ENCODE results near the gene CAB39L.

CAB39L gene

GRCh38 chr13:49311816-49312215, 132.0 kb downstream of the CAB39L start:
- no peak overlapping the region for H3K4me3 ChIP-seq (ENCODE audit: low read length in 2 of 2)
- H3K27me3 ChIP-seq (ENCODE audit: control insufficient read depth in 1 of 2, insufficient read depth in 2 of 2, low read length in 2 of 2), result no peaks in the 10 kb centered on the region
- no peaks in the 10 kb centered on the region for H3K9me3 ChIP-seq (ENCODE audit: control insufficient read depth in 2 of 2, low read length in 2 of 2)
- H3K27ac ChIP-seq (ENCODE audit: low read length), result no peak overlapping the region
- H3K9ac ChIP-seq (ENCODE audit: low read length in 2 of 2), result no peak overlapping the region
- H3K4me1 ChIP-seq (ENCODE audit: control insufficient read depth, insufficient read depth, low read length), result peaks cover 49% of the 10 kb centered on the region
- peaks cover 17% of the 10 kb centered on the region in 2 donors for H3K36me3 ChIP-seq (ENCODE audit: control insufficient read depth in 2 of 2, insufficient read depth in 2 of 2, low read length in 2 of 2)

GRCh38 chr13:49310251-49310650, 133.6 kb downstream of the CAB39L start:
- Histone ChIP-seq H3K9me3 (ENCODE audit: control insufficient read depth in 2 of 2, low read length in 2 of 2) (no peaks in the 10 kb centered on the region), H3K4me1 (ENCODE audit: control insufficient read depth, insufficient read depth, low read length) (peaks cover 59% of the 10 kb centered on the region), H3K4me3 (ENCODE audit: low read length in 2 of 2) (no peak overlapping the region), H3K27ac (ENCODE audit: low read length) (peak overlapping the region; percentile 96), H3K27me3 (ENCODE audit: control insufficient read depth in 1 of 2, insufficient read depth in 2 of 2, low read length in 2 of 2) (no peaks in the 10 kb centered on the region), H3K36me3 (ENCODE audit: control insufficient read depth in 2 of 2, insufficient read depth in 2 of 2, low read length in 2 of 2) (peaks cover 14 to 22% of the 10 kb centered on the region in 2 donors), H3K9ac (ENCODE audit: low read length in 2 of 2) (no peak overlapping the region)

GRCh38 chr13:49308921-49309408, 134.9 kb downstream of the CAB39L start:
- H3K27ac ChIP-seq (ENCODE audit: low read length), result peak overlapping the region; percentile 96

GRCh38 chr13:49308097-49308875, 135.6 kb downstream of the CAB39L start:
- Histone ChIP-seq H3K9ac (ENCODE audit: low read length in 2 of 2) (peak overlapping the region; percentile 13 to 16), H3K36me3 (ENCODE audit: control insufficient read depth in 2 of 2, insufficient read depth in 2 of 2, low read length in 2 of 2) (peaks cover 14 to 20% of the 10 kb centered on the region in 2 donors), H3K4me1 (ENCODE audit: control insufficient read depth, insufficient read depth, low read length) (peaks cover 52% of the 10 kb centered on the region)

More at GRCh38 chr13:49308921-49309408, 134.9 kb downstream of the CAB39L start:
- H3K4me1 ChIP-seq (ENCODE audit: control insufficient read depth, insufficient read depth, low read length), result peaks cover 55% of the 10 kb centered on the region
- H3K4me3 ChIP-seq (ENCODE audit: low read length in 2 of 2), result no peak overlapping the region
- H3K36me3 ChIP-seq (ENCODE audit: control insufficient read depth in 2 of 2, insufficient read depth in 2 of 2, low read length in 2 of 2), result peaks cover 14 to 20% of the 10 kb centered on the region in 2 donors
- H3K27me3 ChIP-seq (ENCODE audit: control insufficient read depth in 1 of 2, insufficient read depth in 2 of 2, low read length in 2 of 2), result no peaks in the 10 kb centered on the region
- no peaks in the 10 kb centered on the region for H3K9me3 ChIP-seq (ENCODE audit: control insufficient read depth in 2 of 2, low read length in 2 of 2)
- peak overlapping the region; percentile 16 to 21 for H3K9ac ChIP-seq (ENCODE audit: low read length in 2 of 2)

GRCh38 chr13:49307365-49307764, 136.5 kb downstream of the CAB39L start:
- Histone ChIP-seq H3K4me1 (ENCODE audit: control insufficient read depth, insufficient read depth, low read length) (peaks cover 54% of the 10 kb centered on the region), H3K36me3 (ENCODE audit: control insufficient read depth in 2 of 2, insufficient read depth in 2 of 2, low read length in 2 of 2) (peaks cover 14 to 20% of the 10 kb centered on the region in 2 donors), H3K9me3 (ENCODE audit: control insufficient read depth in 2 of 2, low read length in 2 of 2) (no peaks in the 10 kb centered on the region), H3K4me3 (ENCODE audit: low read length in 2 of 2) (peak overlapping the region in 1 of 2 donors; percentile 13), H3K27ac (ENCODE audit: low read length) (peak overlapping the region; percentile 96), H3K9ac (ENCODE audit: low read length in 2 of 2) (peak overlapping the region; percentile 13 to 43), H3K27me3 (ENCODE audit: control insufficient read depth in 1 of 2, insufficient read depth in 2 of 2, low read length in 2 of 2) (no peaks in the 10 kb centered on the region)

More at GRCh38 chr13:49308097-49308875, 135.6 kb downstream of the CAB39L start:
- Histone ChIP-seq H3K4me3 (ENCODE audit: low read length in 2 of 2) (peak overlapping the region in 1 of 2 donors; percentile 40), H3K9me3 (ENCODE audit: control insufficient read depth in 2 of 2, low read length in 2 of 2) (no peaks in the 10 kb centered on the region), H3K27me3 (ENCODE audit: control insufficient read depth in 1 of 2, insufficient read depth in 2 of 2, low read length in 2 of 2) (no peaks in the 10 kb centered on the region), H3K27ac (ENCODE audit: low read length) (peak overlapping the region; percentile 96)

- H3K9me3 ChIP-seq (ENCODE audit: control insufficient read depth in 2 of 2, low read length in 2 of 2), result no peaks in the 10 kb centered on the region
- peaks cover 9 to 17% of the 10 kb centered on the region in 2 donors for H3K36me3 ChIP-seq (ENCODE audit: control insufficient read depth in 2 of 2, insufficient read depth in 2 of 2, low read length in 2 of 2)
- peaks cover 61% of the 10 kb centered on the region for H3K4me1 ChIP-seq (ENCODE audit: control insufficient read depth, insufficient read depth, low read length)
- H3K4me3 ChIP-seq (ENCODE audit: low read length in 2 of 2), result no peak overlapping the region
- H3K9ac ChIP-seq (ENCODE audit: low read length in 2 of 2), result peak overlapping the region in 1 of 2 donors; percentile 29
- H3K27me3 ChIP-seq (ENCODE audit: control insufficient read depth in 1 of 2, insufficient read depth in 2 of 2, low read length in 2 of 2), result no peaks in the 10 kb centered on the region
- peak overlapping the region; percentile 78 for H3K27ac ChIP-seq (ENCODE audit: low read length)
Measured at GRCh38 chr13:49305792-49306425, 138.0 kb downstream of the CAB39L start.

GRCh38 chr13:49304763-49305700, 138.8 kb downstream of the CAB39L start:
- Histone ChIP-seq H3K27me3 (ENCODE audit: control insufficient read depth in 1 of 2, insufficient read depth in 2 of 2, low read length in 2 of 2) (no peaks in the 10 kb centered on the region), H3K9ac (ENCODE audit: low read length in 2 of 2) (peak overlapping the region; percentile 13 to 29), H3K9me3 (ENCODE audit: control insufficient read depth in 2 of 2, low read length in 2 of 2) (no peaks in the 10 kb centered on the region), H3K36me3 (ENCODE audit: control insufficient read depth in 2 of 2, insufficient read depth in 2 of 2, low read length in 2 of 2) (peaks cover 4 to 9% of the 10 kb centered on the region in 2 donors), H3K4me3 (ENCODE audit: low read length in 2 of 2) (peak overlapping the region in 1 of 2 donors; percentile 22), H3K4me1 (ENCODE audit: control insufficient read depth, insufficient read depth, low read length) (peaks cover 59% of the 10 kb centered on the region), H3K27ac (ENCODE audit: low read length) (peak overlapping the region; percentile 78)

- H3K4me3 ChIP-seq (ENCODE audit: low read length in 2 of 2), result no peak overlapping the region
- H3K9ac ChIP-seq (ENCODE audit: low read length in 2 of 2), result no peak overlapping the region
- no peaks in the 10 kb centered on the region for H3K27me3 ChIP-seq (ENCODE audit: control insufficient read depth in 1 of 2, insufficient read depth in 2 of 2, low read length in 2 of 2)
- peak overlapping the region; percentile 78 for H3K27ac ChIP-seq (ENCODE audit: low read length)
- H3K36me3 ChIP-seq (ENCODE audit: control insufficient read depth in 2 of 2, insufficient read depth in 2 of 2, low read length in 2 of 2), result peaks cover 0 to 5% of the 10 kb centered on the region in 2 donors
- H3K9me3 ChIP-seq (ENCODE audit: control insufficient read depth in 2 of 2, low read length in 2 of 2), result no peaks in the 10 kb centered on the region
- peaks cover 55% of the 10 kb centered on the region for H3K4me1 ChIP-seq (ENCODE audit: control insufficient read depth, insufficient read depth, low read length)
Measured at GRCh38 chr13:49304356-49304755, 139.5 kb downstream of the CAB39L start.

- Histone ChIP-seq H3K9me3 (ENCODE audit: control insufficient read depth in 2 of 2, low read length in 2 of 2) (no peaks in the 10 kb centered on the region), H3K4me1 (ENCODE audit: control insufficient read depth, insufficient read depth, low read length) (peaks cover 49% of the 10 kb centered on the region), H3K4me3 (ENCODE audit: low read length in 2 of 2) (no peak overlapping the region), H3K9ac (ENCODE audit: low read length in 2 of 2) (no peak overlapping the region), H3K36me3 (ENCODE audit: control insufficient read depth in 2 of 2, insufficient read depth in 2 of 2, low read length in 2 of 2) (peaks cover 0 to 5% of the 10 kb centered on the region in 2 donors), H3K27me3 (ENCODE audit: control insufficient read depth in 1 of 2, insufficient read depth in 2 of 2, low read length in 2 of 2) (no peaks in the 10 kb centered on the region), H3K27ac (ENCODE audit: low read length) (peak overlapping the region; percentile 78)
Measured at GRCh38 chr13:49303533-49304252, 140.2 kb downstream of the CAB39L start.

All from stomach smooth muscle (tissue), 2 donors.